Thyroid gland (tissue), 4 donors: ENCODE results near the gene PPM1H. TPM values are rescaled to one million over a fixed set of nuclear protein-coding genes. Genes with fewer than 3 reads are reported as not detected.

ENCODE experiments used
- DNase-seq, 2 donors: peaks; one replicate each; pipeline ENCODE4 v3.0.0-alpha.2; 2019
- H3K27ac ChIP-seq, 3 donors: fragments of 200-600 bp; sonication (generic); 1 replicate in 2 of 3; 2 replicates in 1 of 3; pipeline ENCODE4 v1.5.1; 2016 to 2019; ENCODE audit warnings: mild to moderate bottlenecking in 1 of 3, moderate library complexity in 1 of 3
- H3K27me3 ChIP-seq: fragments of 200-600 bp; sonication (generic); one replicate; pipeline ENCODE4 v1.5.1; 2019
- H3K36me3 ChIP-seq, 2 donors: fragments of 200-600 bp; sonication (generic); one replicate each; pipeline ENCODE4 v1.5.1; 2016 to 2019
- H3K4me1 ChIP-seq, 2 donors: fragments of 200-600 bp; sonication (generic); one replicate each; pipeline ENCODE4 v1.5.1; 2017 to 2019
- H3K4me3 ChIP-seq, 3 donors: fragments of 200-600 bp; sonication (generic); replicated peaks in 1 of 3; 1 replicate in 2 of 3; 2 replicates in 1 of 3; pipeline ENCODE4 v1.5.1; 2016; ENCODE audit warnings: mild to moderate bottlenecking in 1 of 3
- H3K9me3 ChIP-seq: fragments of 200-600 bp; sonication (generic); one replicate; pipeline ENCODE4 v1.5.1; 2017
- POLR2A ChIP-seq, 2 donors: fragments of 450-650 bp; IDR thresholded peaks; one replicate each; pipeline ENCODE4 v1.6.1; 2017; ENCODE audit warnings: antibody characterized with exemption in 2 of 2, mild to moderate bottlenecking in 2 of 2, moderate library complexity in 1 of 2
- WGBS, 2 donors: methylation state at CpG; one replicate each; pipeline ENCODE4 v1.1.5; 2017; 5-methylcytosine and 5-hydroxymethylcytosine counted together
- intact Hi-C: fragments of 100-400 bp; cut with DNase I; formaldehyde crosslinking; loops from one replicate; pipeline ENCODE4 v1.15.1; 2023
- total RNA-seq, 4 donors: library from RNA; depleted of rRNA; stranded (reverse); fragments of >200 nt; gene quantifications; one replicate each; pipeline ENCODE4 v1.2.3, GENCODE V29; 2016
- TF ChIP-seq, protein P1 (sequence below), 6 experiments: fragments of 200-600 bp in 3 of 6; fragments of 450-650 bp in 3 of 6; sonication (generic) in 3 of 6; IDR thresholded peaks; one replicate each; pipeline ENCODE4 v1.5.1; 2016 to 2019; ENCODE audit warnings: antibody characterized with exemption in 6 of 6, mild to moderate bottlenecking in 2 of 6, inconsistent platforms in 1 of 6, moderate library complexity in 1 of 6

Gene PPM1H
- total RNA-seq, 4 donors from 2014 or later: 3.9 to 12.7 (median 9.0) TPM

DNA sequence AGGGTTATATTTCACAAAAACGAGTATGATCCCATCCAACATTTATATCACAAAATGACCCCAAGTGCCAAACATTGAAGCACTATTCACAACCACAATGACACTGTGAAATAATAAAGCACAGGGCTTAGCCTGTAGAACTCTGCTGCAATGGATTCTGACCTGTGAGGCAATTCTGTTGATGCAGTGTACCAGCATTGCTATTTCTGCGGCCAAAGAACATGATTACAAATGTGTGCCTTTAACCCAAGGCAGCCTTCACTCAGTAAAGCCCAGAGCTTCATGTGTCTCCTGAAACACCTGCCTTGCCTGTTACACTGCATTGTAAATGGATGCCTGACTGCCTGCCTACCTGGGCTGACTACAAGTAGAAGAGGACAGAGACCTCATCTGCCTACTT is 158.0 kb downstream of the PPM1H start:
- TF ChIP-seq, protein P1, sequence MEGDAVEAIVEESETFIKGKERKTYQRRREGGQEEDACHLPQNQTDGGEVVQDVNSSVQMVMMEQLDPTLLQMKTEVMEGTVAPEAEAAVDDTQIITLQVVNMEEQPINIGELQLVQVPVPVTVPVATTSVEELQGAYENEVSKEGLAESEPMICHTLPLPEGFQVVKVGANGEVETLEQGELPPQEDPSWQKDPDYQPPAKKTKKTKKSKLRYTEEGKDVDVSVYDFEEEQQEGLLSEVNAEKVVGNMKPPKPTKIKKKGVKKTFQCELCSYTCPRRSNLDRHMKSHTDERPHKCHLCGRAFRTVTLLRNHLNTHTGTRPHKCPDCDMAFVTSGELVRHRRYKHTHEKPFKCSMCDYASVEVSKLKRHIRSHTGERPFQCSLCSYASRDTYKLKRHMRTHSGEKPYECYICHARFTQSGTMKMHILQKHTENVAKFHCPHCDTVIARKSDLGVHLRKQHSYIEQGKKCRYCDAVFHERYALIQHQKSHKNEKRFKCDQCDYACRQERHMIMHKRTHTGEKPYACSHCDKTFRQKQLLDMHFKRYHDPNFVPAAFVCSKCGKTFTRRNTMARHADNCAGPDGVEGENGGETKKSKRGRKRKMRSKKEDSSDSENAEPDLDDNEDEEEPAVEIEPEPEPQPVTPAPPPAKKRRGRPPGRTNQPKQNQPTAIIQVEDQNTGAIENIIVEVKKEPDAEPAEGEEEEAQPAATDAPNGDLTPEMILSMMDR (IDR thresholded peaks at IDR 0.05): no peak
- TF ChIP-seq POLR2A (IDR thresholded peaks at IDR 0.05): no peak
- Histone ChIP-seq H3K4me1 (peaks cover 0 to 14% of the 10 kb centered on the region in 2 donors), H3K36me3 (no peaks in the 10 kb centered on the region), H3K27ac (no peak overlapping the region), H3K4me3 (no peak overlapping the region), H3K27me3 (no peaks in the 10 kb centered on the region), H3K9me3 (no peaks in the 10 kb centered on the region)
- DNase-seq: no peak
- WGBS, 2 donors: 91 to 95% methylated on average over 2 of the region's 2 CpGs
- intact Hi-C loops: no loop called here

DNA sequence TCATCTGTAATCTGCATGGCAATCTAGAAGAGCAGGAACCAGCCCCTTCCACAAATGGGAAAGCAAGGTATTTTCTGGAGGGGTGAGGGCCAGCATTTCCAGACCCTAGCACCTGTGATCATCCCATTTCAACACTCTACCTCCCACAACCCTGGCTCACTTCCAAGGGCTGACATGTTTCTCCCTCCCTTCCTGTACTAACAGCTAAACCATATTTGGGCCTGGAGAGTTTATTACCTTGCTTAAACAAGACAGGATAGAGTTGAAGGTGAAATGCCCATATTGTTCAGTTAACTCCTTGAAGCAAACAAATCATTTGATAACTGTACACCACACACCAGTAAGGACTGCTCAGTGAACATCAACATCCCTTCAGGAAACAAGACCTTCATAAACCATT is 158.4 kb downstream of the PPM1H start:
- Histone ChIP-seq H3K36me3 (no peaks in the 10 kb centered on the region), H3K4me3 (no peak overlapping the region), H3K4me1 (peaks cover 0 to 11% of the 10 kb centered on the region in 2 donors), H3K27ac (no peak overlapping the region), H3K27me3 (no peaks in the 10 kb centered on the region), H3K9me3 (no peaks in the 10 kb centered on the region)
- no peak for TF ChIP-seq POLR2A (IDR thresholded peaks at IDR 0.05)
- TF ChIP-seq, protein P1 (IDR thresholded peaks at IDR 0.05): no peak
- intact Hi-C loops: no loop called here
- DNase-seq: no peak

DNA sequence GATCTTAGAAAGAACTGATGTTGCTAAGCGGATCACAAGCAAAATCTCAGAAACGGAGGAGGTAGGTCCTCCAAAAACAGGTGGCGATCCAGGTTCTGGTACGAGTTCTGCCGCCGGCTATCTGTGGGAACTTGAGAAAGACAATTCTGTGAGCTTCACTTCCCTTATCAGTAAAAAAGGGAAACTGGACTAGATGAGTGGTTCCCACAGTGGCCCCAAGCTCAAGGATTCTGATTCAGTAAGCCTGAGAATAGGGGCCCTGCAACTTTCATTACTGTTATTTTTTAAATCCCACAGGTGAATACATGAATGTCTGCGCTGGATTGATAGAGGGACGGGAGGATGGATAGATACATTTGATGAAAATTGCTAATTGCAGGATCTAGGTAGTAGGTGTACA is 160.2 kb downstream of the PPM1H start:
- Histone ChIP-seq H3K27me3 (no peaks in the 10 kb centered on the region), H3K9me3 (no peaks in the 10 kb centered on the region), H3K27ac (no peak overlapping the region), H3K36me3 (no peaks in the 10 kb centered on the region), H3K4me1 (peaks cover 0 to 10% of the 10 kb centered on the region in 2 donors), H3K4me3 (no peak overlapping the region)
- intact Hi-C loops: no loop called here
- TF ChIP-seq, protein P1 (IDR thresholded peaks at IDR 0.05): no peak
- no peak for TF ChIP-seq POLR2A (IDR thresholded peaks at IDR 0.05)
- 94 to 97% methylated on average over 8 of the region's 8 CpGs for WGBS, 2 donors
- no peak for DNase-seq

DNA sequence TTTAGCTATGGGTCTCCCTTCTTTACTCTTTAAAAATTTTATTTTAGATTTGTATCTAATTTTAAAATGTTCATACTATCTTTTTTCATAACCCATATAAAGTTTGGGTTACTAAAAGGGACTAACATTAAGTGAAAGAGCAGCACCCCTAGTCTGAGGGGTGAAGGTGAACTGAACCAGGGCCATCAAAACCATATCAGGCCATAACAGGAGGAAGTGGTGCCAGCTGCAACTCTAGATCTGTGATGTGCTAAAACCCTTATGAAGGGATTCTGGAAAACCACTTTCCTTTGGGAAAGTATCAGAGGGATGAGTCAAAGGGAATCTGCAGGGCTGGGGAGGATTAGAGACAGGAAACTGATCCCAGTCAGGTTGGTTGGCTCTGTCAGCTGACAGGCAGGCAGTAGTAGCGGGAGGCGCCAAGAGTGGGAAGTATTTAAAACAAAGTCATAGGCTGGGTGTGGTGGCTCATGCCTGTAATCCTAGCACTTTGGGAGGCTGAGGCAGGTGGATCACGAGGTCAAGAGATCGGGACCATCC is 162.5 kb downstream of the PPM1H start:
- Histone ChIP-seq H3K27ac (no peak overlapping the region), H3K4me3 (no peak overlapping the region), H3K9me3 (no peaks in the 10 kb centered on the region), H3K27me3 (no peaks in the 10 kb centered on the region), H3K4me1 (peaks cover 0 to 6% of the 10 kb centered on the region in 2 donors), H3K36me3 (no peaks in the 10 kb centered on the region)
- DNase-seq: no peak
- WGBS, 2 donors: 96 to 97% methylated on average over 4 of the region's 4 CpGs
- intact Hi-C loops: no loop called here
- TF ChIP-seq, protein P1 (IDR thresholded peaks at IDR 0.05): no peak
- no peak for TF ChIP-seq POLR2A (IDR thresholded peaks at IDR 0.05)

DNA sequence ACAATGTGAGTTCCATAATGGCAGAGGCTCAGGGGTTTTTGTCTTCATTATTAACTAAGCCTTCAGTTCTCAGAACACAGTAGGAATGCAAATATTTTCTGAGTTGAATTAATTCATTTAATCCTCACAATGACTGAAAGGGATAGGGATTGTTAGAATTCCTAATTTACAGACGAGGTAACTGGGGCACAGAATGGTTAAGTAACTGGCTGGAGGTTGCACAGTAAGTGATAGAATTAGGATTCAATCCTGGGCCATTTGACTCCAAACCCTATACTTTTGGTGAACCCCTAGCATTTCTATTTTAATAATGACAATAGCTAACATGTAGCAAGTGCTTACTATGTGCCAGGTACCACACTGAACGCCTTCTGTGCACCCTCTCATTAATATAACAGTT is 163.1 kb downstream of the PPM1H start:
- Histone ChIP-seq H3K4me1 (peaks cover 0 to 6% of the 10 kb centered on the region in 2 donors), H3K9me3 (no peaks in the 10 kb centered on the region), H3K27me3 (no peaks in the 10 kb centered on the region), H3K36me3 (no peaks in the 10 kb centered on the region), H3K27ac (no peak overlapping the region), H3K4me3 (no peak overlapping the region)
- TF ChIP-seq, protein P1 (IDR thresholded peaks at IDR 0.05): no peak
- TF ChIP-seq POLR2A (IDR thresholded peaks at IDR 0.05): no peak
- DNase-seq: no peak
- 94 to 100% methylated on average over 2 of the region's 2 CpGs for whole genome bisulfite sequencing, 2 donors
- intact Hi-C loops: no loop called here
